Spinal cord (tissue), 10 donors: ENCODE measurements around the gene DGAT2. TPM values are rescaled to one million over a fixed set of nuclear protein-coding genes. Genes with fewer than 3 reads are reported as not detected.
"Not testable (repeated sequence)": the region's sequence is repeated elsewhere in the genome, so short reads cannot be mapped to it uniquely, and the experiment has no call there.

Source experiments
- DNase-seq, 6 donors: peaks; one replicate each; pipeline versions ENCODE4 v3.0.0 to v3.0.0-alpha.2; 2013 to 2015; ENCODE audit warnings: low spot score in 6 of 6, low read depth in 4 of 6
- H3K27ac ChIP-seq: one replicate; pipeline ENCODE4 v1.5.1; 2013; ENCODE audit warnings: low read depth, low read length, control low read depth
- H3K27me3 ChIP-seq: one replicate; pipeline ENCODE4 v1.6.1; 2013; ENCODE audit warnings: low read length; ENCODE audit not compliant: control insufficient read depth, insufficient read depth
- H3K36me3 ChIP-seq: one replicate; pipeline ENCODE4 v1.6.1; 2013; ENCODE audit warnings: low read length; ENCODE audit not compliant: control insufficient read depth, insufficient read depth
- H3K4me1 ChIP-seq: one replicate; pipeline ENCODE4 v1.6.1; 2013; ENCODE audit warnings: low read length; ENCODE audit not compliant: control insufficient read depth, insufficient read depth
- H3K4me3 ChIP-seq: one replicate; pipeline ENCODE4 v1.5.1; 2013; ENCODE audit warnings: low read depth, low read length, control low read depth
- H3K9me3 ChIP-seq: one replicate; pipeline ENCODE4 v1.6.1; 2013; ENCODE audit warnings: low read length; ENCODE audit not compliant: control insufficient read depth, insufficient read depth
- WGBS: methylation state at CpG from one replicate; pipeline ENCODE4 v1.1.5; 2013; ENCODE audit warnings: missing lambda C conversion rate; ENCODE audit not compliant: insufficient coverage; 5-methylcytosine and 5-hydroxymethylcytosine counted together
- polyA plus RNA-seq, 2 donors: library from polyadenylated mRNA; unstranded; fragments of 120-200 nt; gene quantifications; one replicate each; pipeline ENCODE4 v1.2.1, GENCODE V29; 2013; ENCODE audit not compliant: insufficient read length in 2 of 2
- total RNA-seq, 2 donors: library from RNA; depleted of rRNA in 1 of 2; stranded (reverse); fragments of 120-200 nt in 1 of 2; fragments of >200 nt in 1 of 2; gene quantifications; one replicate each; pipeline versions ENCODE4 v1.2.3 to v1.2.4, GENCODE V29; 2013 to 2014
- donor health status: healthy.

DGAT2 gene
- total and polyA plus RNA-seq, 4 donors, result 5.1 to 6.4 (median 5.5) TPM

DNA sequence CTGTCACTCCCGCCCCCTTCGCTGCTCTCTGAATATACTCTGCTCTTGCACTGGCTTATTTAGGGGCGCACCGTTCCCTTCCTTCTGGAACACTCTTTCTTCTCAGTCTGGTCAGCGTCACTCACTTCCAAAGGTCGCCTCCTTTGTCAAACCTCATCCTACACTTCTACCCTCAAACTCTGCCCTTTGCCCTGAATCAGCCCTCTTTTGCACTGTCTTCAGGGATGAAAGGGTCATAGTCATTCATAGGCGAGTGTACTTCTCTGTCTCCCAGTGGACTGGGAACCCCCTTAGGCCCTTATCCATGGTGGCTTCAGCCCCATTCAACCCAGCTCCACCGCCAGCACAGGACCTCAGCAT lies 35.5 kb upstream of the DGAT2 start:
- no peaks in the 10 kb centered on the region for H3K36me3 ChIP-seq
- no peak for DNase-seq
- no peak overlapping the region for H3K27ac ChIP-seq
- H3K9me3 ChIP-seq, result no peaks in the 10 kb centered on the region
- peaks cover 10% of the 10 kb centered on the region for H3K4me1 ChIP-seq
- no peaks in the 10 kb centered on the region for H3K27me3 ChIP-seq
- WGBS, result 94% methylated on average over 6 of the region's 8 CpGs
- no peak overlapping the region for H3K4me3 ChIP-seq

DNA sequence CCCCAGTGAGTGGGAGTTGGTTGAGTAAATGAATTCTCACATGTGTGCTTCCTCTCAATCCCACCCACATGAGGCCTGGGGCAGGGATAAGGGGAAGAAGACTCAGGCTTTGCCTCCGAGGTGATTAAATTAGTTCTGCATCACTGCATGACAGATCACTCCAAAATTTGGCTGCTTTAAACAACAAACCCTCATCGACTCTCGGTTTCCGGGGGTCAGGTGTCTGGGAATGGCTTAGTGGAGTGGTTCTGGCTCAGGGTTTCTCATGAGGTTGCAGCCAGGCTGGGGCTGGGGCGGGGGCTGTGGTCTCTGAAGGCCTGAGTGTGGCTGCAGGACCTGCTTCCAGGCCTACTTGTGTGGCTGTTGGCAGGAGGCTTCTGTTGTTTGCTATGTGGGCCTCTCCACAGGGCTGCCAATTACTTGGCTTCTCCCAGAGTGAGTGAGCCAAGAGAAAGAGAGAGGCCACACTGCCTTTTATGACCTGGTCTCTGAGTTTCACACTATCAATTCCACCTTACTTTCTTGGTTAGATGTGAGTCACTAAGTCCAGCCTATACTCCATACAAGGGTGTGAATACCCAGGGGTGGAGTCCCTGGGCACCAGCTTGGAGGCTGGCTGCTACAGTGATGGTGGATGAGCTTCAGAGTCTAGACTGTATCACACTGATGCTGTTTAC lies 35.0 kb upstream of the DGAT2 start:
- WGBS, result 60% methylated on average over 2 of the region's 5 CpGs
- peak in 2 of 6 donors; percentile 16 to 49 for DNase-seq
- no peak overlapping the region for H3K4me3 ChIP-seq

DNA sequence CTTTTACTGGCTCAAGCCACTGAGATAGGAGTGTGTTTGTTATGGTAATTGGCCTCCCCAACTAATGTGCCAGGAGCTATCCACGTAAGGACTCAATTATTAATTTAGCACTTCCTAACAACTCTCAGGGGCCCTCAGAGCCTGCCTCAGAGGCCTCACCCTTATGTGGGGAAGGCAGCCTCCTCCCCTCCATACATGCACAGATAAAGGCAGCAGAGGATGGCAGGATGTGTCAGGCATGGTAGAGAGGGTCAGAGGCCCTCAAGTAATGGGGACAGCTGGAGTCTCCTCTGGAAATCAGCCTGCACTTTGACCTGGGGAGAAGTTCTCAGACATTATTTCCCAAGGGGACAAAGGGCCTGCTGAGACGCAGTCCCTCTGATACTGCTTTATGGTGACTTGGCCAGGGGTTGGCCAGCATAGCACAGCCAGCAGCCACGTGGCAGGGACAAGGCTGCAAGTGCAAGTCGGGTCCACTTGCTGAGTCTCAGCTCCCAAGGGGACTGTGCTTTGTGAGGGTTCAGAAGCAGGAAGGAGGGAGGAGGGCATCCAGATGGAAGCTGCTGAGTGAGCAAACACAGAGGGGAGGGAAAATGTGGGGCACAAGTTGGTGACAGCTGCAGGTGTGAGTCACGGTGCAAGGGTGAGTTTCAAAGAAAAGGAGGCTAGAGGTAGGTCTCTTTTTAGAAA lies 33.9 kb upstream of the DGAT2 start:
- H3K27ac ChIP-seq, result no peak overlapping the region
- DNase-seq, result no peak
- no peaks in the 10 kb centered on the region for H3K9me3 ChIP-seq
- no peaks in the 10 kb centered on the region for H3K27me3 ChIP-seq
- H3K36me3 ChIP-seq, result no peaks in the 10 kb centered on the region
- WGBS, result 71% methylated on average over 4 of the region's 5 CpGs
- H3K4me3 ChIP-seq, result no peak overlapping the region
- peaks cover 10% of the 10 kb centered on the region for H3K4me1 ChIP-seq

More for the DNA sequence above, 35.0 kb upstream of the DGAT2 start:
- no peaks in the 10 kb centered on the region for H3K36me3 ChIP-seq
- H3K27me3 ChIP-seq, result no peaks in the 10 kb centered on the region
- peaks cover 10% of the 10 kb centered on the region for H3K4me1 ChIP-seq
- H3K27ac ChIP-seq, result no peak overlapping the region
- H3K9me3 ChIP-seq, result no peaks in the 10 kb centered on the region

DNA sequence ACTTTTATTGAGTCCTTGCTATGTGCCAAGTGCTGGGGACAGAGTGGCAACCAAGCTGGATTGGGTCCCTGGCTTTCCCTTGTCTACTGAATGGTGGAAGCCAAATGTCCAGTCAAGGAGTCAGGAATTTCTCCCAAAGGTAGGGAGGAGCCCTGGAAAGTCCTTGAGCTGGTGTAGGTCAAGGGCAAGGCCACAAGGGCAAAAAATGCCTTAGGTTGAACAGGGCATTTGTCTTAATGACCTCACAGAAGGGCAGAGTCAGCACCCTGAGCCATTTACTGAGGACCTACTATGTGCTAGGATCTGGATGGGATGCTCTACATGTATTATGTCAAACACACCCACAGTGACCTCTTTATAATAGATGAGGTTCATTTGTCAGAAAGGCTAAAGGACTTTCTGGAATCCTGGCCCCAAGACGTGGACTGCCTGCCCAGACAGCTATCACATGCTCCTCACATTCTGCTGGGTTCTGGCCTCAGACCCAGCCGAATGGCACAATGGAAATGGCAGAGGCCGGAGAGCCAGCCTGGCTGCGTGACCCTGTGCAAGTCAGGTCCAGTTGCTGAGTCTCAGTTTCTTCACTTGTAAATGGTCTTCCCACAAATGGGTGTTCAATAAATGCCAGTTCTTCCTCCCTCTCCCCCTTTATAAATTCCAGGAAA lies 33.3 kb upstream of the DGAT2 start:
- Histone ChIP-seq H3K27ac (no peak overlapping the region), H3K9me3 (no peaks in the 10 kb centered on the region), H3K36me3 (no peaks in the 10 kb centered on the region), H3K4me1 (peaks cover 10% of the 10 kb centered on the region), H3K27me3 (no peaks in the 10 kb centered on the region), H3K4me3 (no peak overlapping the region)
- WGBS, result 77% methylated on average over 4 of the region's 4 CpGs
- DNase-seq, result no peak

DNA sequence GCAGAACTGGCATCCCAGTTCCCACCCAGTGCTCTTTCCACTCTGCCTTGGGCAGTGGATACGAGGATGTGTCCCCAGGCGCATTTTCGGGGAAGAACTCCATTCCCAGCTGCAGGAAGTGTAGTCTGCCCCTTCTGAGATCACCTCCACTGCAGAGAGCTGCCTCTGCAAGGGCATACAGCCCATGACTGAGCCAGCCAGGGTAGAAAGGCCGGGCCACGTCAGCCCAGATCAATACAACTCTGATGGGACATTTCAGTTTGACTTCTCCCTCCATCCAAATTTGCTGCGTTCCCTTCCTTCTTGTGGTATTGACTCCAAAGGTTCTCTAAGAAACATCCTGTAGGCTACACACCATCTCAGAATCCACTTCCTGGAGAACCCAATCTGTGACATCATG lies 31.3 kb upstream of the DGAT2 start:
- H3K9me3 ChIP-seq, result no peaks in the 10 kb centered on the region

DNA sequence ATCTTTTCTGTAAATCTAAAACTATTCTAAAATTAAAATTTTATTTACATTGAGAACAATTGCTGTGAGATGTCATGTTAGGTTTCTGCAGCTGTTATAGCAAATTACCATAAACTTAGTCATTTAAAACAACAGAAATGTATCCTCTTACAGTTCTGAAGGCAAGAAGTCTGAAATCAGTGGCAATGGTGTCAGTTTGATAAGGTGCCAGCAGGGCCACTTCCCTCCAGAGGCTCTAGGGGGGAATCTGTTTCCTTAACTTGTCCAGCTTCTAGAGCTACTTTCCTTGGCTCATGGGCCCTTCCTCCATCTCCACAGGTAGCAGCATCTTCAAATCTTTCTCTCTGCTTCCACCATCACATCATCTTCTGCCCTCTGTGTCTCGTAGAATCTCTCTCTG lies 27.9 kb upstream of the DGAT2 start:
- Histone ChIP-seq H3K9me3 (no peaks in the 10 kb centered on the region), H3K4me3 (no peak overlapping the region), H3K4me1 (no peaks in the 10 kb centered on the region), H3K36me3 (no peaks in the 10 kb centered on the region), H3K27ac (no peak overlapping the region), H3K27me3 (no peaks in the 10 kb centered on the region)
- 93% methylated on average over 1 of the region's 1 CpG for WGBS
- DNase-seq, result no peak

More for the DNA sequence above, 31.3 kb upstream of the DGAT2 start:
- 80% methylated on average over 4 of the region's 6 CpGs for WGBS
- Histone ChIP-seq H3K36me3 (no peaks in the 10 kb centered on the region), H3K27ac (no peak overlapping the region), H3K4me1 (peaks cover 10% of the 10 kb centered on the region), H3K4me3 (no peak overlapping the region), H3K27me3 (no peaks in the 10 kb centered on the region)
- DNase-seq, result no peak

DNA sequence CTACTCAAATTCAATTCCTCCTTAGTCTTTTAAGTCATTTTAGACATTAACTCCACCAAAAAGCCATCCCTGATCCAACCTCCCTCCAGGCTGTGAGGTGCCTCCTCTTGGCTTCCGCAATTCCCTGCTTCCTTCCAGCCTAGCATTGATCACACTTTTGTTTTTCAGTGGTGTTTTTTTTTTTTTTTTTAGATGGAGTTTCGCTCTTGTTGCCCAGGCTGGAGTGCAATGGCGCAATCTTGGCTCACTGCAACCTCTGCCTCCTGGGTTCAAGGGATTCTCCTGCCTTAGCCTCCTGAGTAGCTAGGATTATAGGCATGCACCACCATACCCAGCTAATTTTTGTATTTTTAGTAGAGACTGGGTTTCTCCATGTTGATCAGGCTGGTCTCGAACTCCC lies 25.4 kb upstream of the DGAT2 start:
- not testable (repeated sequence) for DNase-seq, H3K27me3 ChIP-seq, H3K4me3 ChIP-seq, H3K27ac ChIP-seq, H3K4me1 ChIP-seq, H3K36me3 ChIP-seq, H3K9me3 ChIP-seq
- 91% methylated on average over 1 of the region's 4 CpGs for WGBS

DNA sequence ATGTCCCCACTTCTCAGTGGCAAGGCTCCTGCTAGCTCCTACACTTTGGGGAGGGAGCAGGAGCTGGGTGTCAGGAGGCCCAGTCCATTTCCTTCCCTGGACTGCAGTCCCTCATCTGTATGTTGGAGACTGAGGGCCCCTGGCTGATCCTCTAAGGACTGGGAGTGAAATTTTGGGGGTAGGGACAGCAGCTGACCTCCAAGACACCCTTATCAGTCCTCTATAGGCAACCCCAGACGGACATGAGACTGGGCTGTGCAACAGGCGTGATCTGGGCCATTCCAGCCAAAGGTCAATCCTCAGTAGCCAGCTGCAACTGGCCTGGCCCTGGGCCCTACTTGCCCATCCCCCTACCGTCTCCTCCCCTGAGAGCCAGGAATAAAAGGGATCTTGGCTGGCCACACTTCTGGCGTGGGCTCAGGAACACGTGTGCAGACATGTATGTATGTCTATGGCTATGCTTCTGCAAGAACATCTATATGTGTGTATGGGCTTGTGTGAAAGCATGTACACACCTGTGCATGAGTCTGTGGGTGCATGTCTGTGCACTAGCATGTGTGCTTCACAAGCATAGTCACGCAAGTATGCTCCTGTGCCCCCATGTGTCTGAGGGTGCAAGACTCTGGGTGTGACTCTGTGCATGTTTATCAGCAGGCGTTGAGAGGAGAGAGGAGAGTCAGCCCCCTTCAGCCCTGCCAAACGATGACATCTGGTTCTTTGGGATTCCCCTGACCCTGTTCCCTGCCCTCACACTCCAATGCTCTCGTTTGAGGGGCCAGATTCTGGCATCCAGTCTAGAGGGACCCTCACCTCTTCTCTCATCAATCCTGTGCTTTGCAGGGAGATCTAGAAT lies 24.6 kb upstream of the DGAT2 start:
- WGBS, result 78% methylated on average over 6 of the region's 9 CpGs
- no peak for DNase-seq
- Histone ChIP-seq H3K36me3 (no peaks in the 10 kb centered on the region), H3K4me3 (no peak overlapping the region), H3K27me3 (no peaks in the 10 kb centered on the region), H3K4me1 (no peaks in the 10 kb centered on the region), H3K27ac (no peak overlapping the region), H3K9me3 (no peaks in the 10 kb centered on the region)

DNA sequence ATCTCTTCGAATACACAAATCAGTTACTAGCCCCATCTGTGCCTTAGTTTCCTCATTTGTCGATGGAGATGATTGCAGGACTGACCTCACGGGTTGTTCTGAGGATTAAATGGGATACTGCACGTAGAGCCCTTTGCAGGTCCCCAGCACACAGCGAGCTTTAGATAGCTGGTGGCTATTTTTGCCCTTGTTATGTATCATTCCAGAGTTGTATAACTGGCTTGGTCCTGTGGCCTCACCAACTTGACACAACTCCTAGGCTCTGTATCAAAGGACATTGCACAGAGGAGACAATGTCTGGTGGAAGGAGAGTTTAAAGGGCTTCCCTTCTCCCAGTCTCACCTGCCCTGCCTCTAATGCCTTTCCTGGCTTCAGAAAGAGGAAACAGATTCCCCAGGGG lies 22.8 kb upstream of the DGAT2 start:
- H3K27me3 ChIP-seq, result no peaks in the 10 kb centered on the region
- no peak overlapping the region for H3K27ac ChIP-seq
- DNase-seq, result no peak
- H3K9me3 ChIP-seq, result no peaks in the 10 kb centered on the region
- H3K36me3 ChIP-seq, result no peaks in the 10 kb centered on the region
- no peak overlapping the region for H3K4me3 ChIP-seq
- no peaks in the 10 kb centered on the region for H3K4me1 ChIP-seq
- WGBS, result 91% methylated on average over 4 of the region's 5 CpGs
